ENCODE data around the gene RGS18.

Gene RGS18, protein sequence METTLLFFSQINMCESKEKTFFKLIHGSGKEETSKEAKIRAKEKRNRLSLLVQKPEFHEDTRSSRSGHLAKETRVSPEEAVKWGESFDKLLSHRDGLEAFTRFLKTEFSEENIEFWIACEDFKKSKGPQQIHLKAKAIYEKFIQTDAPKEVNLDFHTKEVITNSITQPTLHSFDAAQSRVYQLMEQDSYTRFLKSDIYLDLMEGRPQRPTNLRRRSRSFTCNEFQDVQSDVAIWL

DNA sequence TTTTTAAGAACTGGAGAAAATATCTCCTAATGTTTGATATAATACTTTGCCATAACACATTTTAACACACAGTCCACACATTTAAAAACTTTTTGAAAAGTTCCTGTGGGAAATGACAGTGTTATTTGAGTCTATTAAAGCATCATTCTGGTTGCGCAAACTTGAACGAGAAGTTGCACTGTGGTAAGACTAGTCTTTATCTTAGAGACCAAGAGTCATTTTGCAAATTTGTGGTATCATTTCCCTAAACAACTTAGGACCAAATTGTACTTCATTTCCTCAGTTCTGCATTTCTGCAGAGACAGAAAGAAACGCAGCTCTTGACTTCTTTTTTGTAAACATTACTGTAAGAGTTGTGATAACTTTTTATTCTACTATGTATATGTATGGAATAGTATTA is at the start of gene RGS18:
Gene RGS18 (plus strand): TSS at position 282 of the 400 bp plus-strand sequence. CDS start 176 bp downstream, outside the sequence.
- Histone ChIP-seq H3K36me3 (ENCODE audit: insufficient read depth, low read length) (no peaks in the 10 kb centered on the region), H3K27ac (peak within 1 kb of the TSS; percentile 88), H3K4me3 (peak within 1 kb of the TSS; percentile 42), H3K9ac (ENCODE audit: insufficient read length) (no peak within 1 kb of the TSS), H3K9me3 (ENCODE audit: low read depth, low read length) (no peaks in the 10 kb centered on the region)
- DNase-seq (ENCODE audit: low read depth, low spot score), result peak; percentile 35
- TF ChIP-seq FOXP2 (optimal IDR thresholded peaks at IDR 0.05; ENCODE audit: control extremely low read depth, extremely low read length, insufficient read depth), result no peak
- TF ChIP-seq POLR2AphosphoS5 (IDR thresholded peaks at IDR 0.05; ENCODE audit: borderline replicate concordance, low read depth, low read length), result no peak
- no peak for TF ChIP-seq EZH2 (IDR thresholded peaks at IDR 0.05)

DNA sequence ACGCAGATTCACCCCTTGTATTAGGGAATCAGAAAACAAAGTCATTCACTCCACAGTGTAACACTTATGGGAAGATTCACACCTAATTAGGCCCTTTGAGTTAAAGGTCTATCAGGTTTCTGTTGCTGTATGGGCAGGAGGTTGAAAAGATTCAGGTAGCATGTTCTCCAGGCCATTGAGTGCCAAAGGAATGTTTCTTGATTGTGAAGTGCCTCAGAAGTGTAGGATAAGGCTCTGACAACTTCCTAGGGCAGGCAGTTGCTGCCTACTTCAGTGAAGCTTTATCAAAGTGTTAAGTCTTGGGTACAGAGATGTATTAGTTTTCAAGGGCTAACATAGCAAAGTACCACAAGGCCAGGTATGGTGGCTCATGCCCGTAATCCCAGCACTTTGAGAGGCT is 48.7 kb upstream of the RGS18 start:
- Histone ChIP-seq H3K4me3 (no peak overlapping the region), H3K9me3 (ENCODE audit: low read depth, low read length) (no peaks in the 10 kb centered on the region), H3K9ac (ENCODE audit: insufficient read length) (no peak overlapping the region), H3K36me3 (ENCODE audit: insufficient read depth, low read length) (no peaks in the 10 kb centered on the region), H3K27ac (no peak overlapping the region)
- DNase-seq (ENCODE audit: low read depth, low spot score), result no peak
- TF ChIP-seq FOXP2 (optimal IDR thresholded peaks at IDR 0.05; ENCODE audit: control extremely low read depth, extremely low read length, insufficient read depth) (no peak), POLR2AphosphoS5 (IDR thresholded peaks at IDR 0.05; ENCODE audit: borderline replicate concordance, low read depth, low read length) (no peak), EZH2 (IDR thresholded peaks at IDR 0.05) (no peak)

DNA sequence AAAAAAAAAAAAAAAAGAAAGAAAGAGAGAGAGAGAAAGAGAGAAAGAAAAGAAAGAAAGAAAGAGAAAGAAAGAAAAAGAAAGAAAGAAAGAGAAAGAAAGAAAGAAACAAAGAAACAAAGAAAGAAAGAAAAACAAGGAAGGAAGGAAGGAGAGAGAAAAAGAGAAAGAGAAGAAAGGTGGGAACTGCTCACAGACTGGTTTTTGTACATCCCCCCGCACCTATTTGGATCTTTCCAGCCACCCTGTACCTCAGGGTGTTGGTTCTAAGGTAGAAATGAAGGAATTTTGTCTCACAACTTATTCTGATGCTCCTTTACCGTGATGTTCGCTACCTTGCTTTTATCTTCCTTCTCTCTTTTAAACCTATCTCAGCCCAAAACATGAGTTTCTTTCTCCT is 43.3 kb upstream of the RGS18 start:
- H3K4me3 ChIP-seq, result no peak overlapping the region
- no peak overlapping the region for H3K9ac ChIP-seq (ENCODE audit: insufficient read length)
- no peak for DNase-seq (ENCODE audit: low read depth, low spot score)
- H3K36me3 ChIP-seq (ENCODE audit: insufficient read depth, low read length), result no peaks in the 10 kb centered on the region
- no peak for TF ChIP-seq FOXP2 (optimal IDR thresholded peaks at IDR 0.05; ENCODE audit: control extremely low read depth, extremely low read length, insufficient read depth)
- TF ChIP-seq EZH2 (IDR thresholded peaks at IDR 0.05), result no peak
- no peak for TF ChIP-seq POLR2AphosphoS5 (IDR thresholded peaks at IDR 0.05; ENCODE audit: borderline replicate concordance, low read depth, low read length)
- H3K27ac ChIP-seq, result no peak overlapping the region
- no peaks in the 10 kb centered on the region for H3K9me3 ChIP-seq (ENCODE audit: low read depth, low read length)

DNA sequence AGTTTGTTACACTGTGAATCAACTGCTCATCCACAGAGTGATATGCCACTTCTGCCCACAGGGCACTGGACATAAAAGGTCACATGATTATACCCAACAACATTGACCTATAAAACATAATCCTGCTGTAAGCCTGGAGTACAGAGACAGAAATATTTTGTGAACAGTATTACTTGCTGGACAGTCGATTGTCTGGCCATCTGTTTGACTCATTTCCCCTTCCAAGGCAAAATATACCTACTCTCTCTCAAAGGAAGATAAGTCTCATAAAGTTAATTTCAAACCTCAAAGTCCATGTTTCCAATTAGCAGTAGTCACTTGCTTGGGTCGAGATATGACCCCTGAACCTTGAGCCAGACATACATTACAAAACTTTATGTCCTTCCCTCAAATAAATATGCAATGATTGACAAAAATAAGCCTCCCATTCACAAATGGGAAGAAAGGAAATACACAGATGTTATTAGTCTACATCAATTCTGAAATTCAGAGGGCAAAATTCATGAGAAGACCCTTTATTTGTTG is 39.3 kb upstream of the RGS18 start:
- no peaks in the 10 kb centered on the region for H3K9me3 ChIP-seq (ENCODE audit: low read depth, low read length)
- no peak overlapping the region for H3K9ac ChIP-seq (ENCODE audit: insufficient read length)
- H3K4me3 ChIP-seq, result no peak overlapping the region
- no peak for DNase-seq (ENCODE audit: low read depth, low spot score)
- H3K36me3 ChIP-seq (ENCODE audit: insufficient read depth, low read length), result no peaks in the 10 kb centered on the region
- TF ChIP-seq FOXP2 (optimal IDR thresholded peaks at IDR 0.05; ENCODE audit: control extremely low read depth, extremely low read length, insufficient read depth) (no peak), POLR2AphosphoS5 (IDR thresholded peaks at IDR 0.05; ENCODE audit: borderline replicate concordance, low read depth, low read length) (no peak), EZH2 (IDR thresholded peaks at IDR 0.05) (no peak)
- H3K27ac ChIP-seq, result no peak overlapping the region

DNA sequence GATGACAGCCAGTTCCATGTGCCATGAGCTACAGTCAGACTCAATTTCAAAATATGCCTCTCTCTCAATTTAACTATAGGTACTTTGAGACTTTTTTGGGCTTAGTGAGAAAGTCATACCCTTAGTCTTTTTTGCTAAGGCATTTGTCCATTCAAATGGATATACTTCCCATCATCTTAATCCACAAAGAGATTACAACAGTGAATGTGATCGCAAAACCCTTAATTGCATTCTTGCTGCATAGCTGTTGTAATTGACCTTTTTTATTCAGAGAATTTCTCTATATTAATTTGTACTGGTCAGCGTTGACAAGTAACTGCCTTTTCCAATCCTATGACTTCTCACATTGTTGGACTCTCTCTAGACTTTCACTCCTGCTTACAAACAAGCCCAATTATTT is 38.6 kb upstream of the RGS18 start:
- no peak for DNase-seq (ENCODE audit: low read depth, low spot score)
- no peaks in the 10 kb centered on the region for H3K9me3 ChIP-seq (ENCODE audit: low read depth, low read length)
- no peak overlapping the region for H3K27ac ChIP-seq
- no peaks in the 10 kb centered on the region for H3K36me3 ChIP-seq (ENCODE audit: insufficient read depth, low read length)
- H3K4me3 ChIP-seq, result no peak overlapping the region
- no peak overlapping the region for H3K9ac ChIP-seq (ENCODE audit: insufficient read length)
- TF ChIP-seq POLR2AphosphoS5 (IDR thresholded peaks at IDR 0.05; ENCODE audit: borderline replicate concordance, low read depth, low read length) (no peak), FOXP2 (optimal IDR thresholded peaks at IDR 0.05; ENCODE audit: control extremely low read depth, extremely low read length, insufficient read depth) (no peak), EZH2 (IDR thresholded peaks at IDR 0.05) (no peak)

DNA sequence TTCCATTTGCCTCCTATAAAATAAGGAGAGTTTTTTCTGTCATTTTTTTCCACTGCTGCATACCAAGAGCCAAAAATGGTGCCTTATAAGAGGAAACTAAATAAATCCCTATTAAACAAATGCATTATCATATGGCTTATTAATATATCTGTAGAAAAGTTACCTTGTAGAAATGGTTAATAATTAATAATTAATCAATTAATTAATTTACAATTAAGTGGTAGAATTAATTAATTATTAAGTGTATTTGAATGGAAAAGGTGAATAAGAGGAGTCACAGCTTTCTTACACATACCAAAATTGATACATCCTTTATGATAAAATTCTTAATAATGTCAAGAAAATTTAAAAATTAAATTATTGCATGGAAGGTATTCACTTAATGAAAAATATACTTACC is 35.6 kb upstream of the RGS18 start:
- no peak for DNase-seq (ENCODE audit: low read depth, low spot score)
- H3K36me3 ChIP-seq (ENCODE audit: insufficient read depth, low read length), result no peaks in the 10 kb centered on the region
- no peaks in the 10 kb centered on the region for H3K9me3 ChIP-seq (ENCODE audit: low read depth, low read length)

DNA sequence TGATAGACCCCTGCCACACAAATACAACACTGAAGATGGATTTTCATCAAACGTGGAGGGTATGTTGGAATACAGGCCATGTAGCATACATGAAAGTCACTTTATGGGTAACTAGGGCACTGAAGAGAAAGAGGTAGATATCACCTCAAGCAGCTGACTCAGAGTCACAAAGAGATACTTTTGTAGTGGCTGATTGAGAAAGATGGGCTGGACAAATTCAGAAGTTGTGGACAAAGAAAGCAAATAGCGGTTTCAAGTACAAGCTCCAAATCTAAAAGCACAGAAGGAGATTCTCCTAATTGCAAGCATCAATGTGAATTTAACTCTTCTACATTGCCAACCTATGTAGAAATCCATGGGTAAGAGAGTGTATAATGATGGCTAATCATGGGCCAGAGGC is 35.0 kb upstream of the RGS18 start:
- no peaks in the 10 kb centered on the region for H3K9me3 ChIP-seq (ENCODE audit: low read depth, low read length)
- H3K4me3 ChIP-seq, result no peak overlapping the region
- no peaks in the 10 kb centered on the region for H3K36me3 ChIP-seq (ENCODE audit: insufficient read depth, low read length)
- DNase-seq (ENCODE audit: low read depth, low spot score), result no peak
- no peak overlapping the region for H3K9ac ChIP-seq (ENCODE audit: insufficient read length)
- no peak overlapping the region for H3K27ac ChIP-seq
- TF ChIP-seq FOXP2 (optimal IDR thresholded peaks at IDR 0.05; ENCODE audit: control extremely low read depth, extremely low read length, insufficient read depth) (no peak), EZH2 (IDR thresholded peaks at IDR 0.05) (no peak), POLR2AphosphoS5 (IDR thresholded peaks at IDR 0.05; ENCODE audit: borderline replicate concordance, low read depth, low read length) (no peak)

More for the DNA sequence above, 35.6 kb upstream of the RGS18 start:
- no peak overlapping the region for H3K9ac ChIP-seq (ENCODE audit: insufficient read length)
- no peak overlapping the region for H3K4me3 ChIP-seq
- H3K27ac ChIP-seq, result no peak overlapping the region
- TF ChIP-seq FOXP2 (optimal IDR thresholded peaks at IDR 0.05; ENCODE audit: control extremely low read depth, extremely low read length, insufficient read depth) (no peak), POLR2AphosphoS5 (IDR thresholded peaks at IDR 0.05; ENCODE audit: borderline replicate concordance, low read depth, low read length) (no peak), EZH2 (IDR thresholded peaks at IDR 0.05) (no peak)

DNA sequence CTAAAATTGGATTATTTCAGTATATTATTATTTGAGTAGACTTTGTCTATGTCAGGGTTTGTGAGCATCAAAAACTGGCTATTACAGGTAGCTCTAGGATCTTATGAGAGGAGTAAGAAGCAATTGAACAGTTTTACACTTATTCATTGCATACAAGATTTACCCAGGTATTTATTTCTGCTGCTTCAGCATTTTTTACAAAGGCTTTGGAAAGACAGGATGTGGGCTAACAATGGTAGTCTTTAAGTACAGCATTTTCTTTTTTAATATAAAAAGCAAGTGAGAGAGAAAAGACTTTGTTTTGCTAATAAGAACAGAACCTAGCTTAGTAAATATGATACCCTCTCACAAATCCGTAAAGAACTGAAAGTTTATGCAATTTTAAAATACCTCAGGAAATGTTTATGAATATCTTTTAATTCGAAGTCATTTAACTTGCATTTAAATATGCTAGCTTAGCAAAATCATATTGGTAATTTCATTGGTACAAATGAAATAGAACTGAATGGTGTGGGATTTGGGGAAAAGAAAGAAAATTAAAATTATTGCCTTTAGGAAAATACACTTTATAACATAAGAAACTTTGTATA is 32.1 kb upstream of the RGS18 start:
- no peak for TF ChIP-seq POLR2AphosphoS5 (IDR thresholded peaks at IDR 0.05; ENCODE audit: borderline replicate concordance, low read depth, low read length)
- no peak for TF ChIP-seq EZH2 (IDR thresholded peaks at IDR 0.05)
- TF ChIP-seq FOXP2 (optimal IDR thresholded peaks at IDR 0.05; ENCODE audit: control extremely low read depth, extremely low read length, insufficient read depth), result no peak
- H3K9ac ChIP-seq (ENCODE audit: insufficient read length), result no peak overlapping the region
- H3K36me3 ChIP-seq (ENCODE audit: insufficient read depth, low read length), result no peaks in the 10 kb centered on the region
- no peaks in the 10 kb centered on the region for H3K9me3 ChIP-seq (ENCODE audit: low read depth, low read length)
- no peak overlapping the region for H3K4me3 ChIP-seq
- no peak for DNase-seq (ENCODE audit: low read depth, low spot score)
- H3K27ac ChIP-seq, result peak overlapping the region; percentile 32; the same call in 1 of the 2 replicates
